Fibroblast of lung (primary cell): ENCODE results near the gene CALM3.

Experiments
- CTCF ChIP-seq, 2 donors: IDR thresholded peaks in 1 of 2; conservative IDR thresholded peaks in 1 of 2; 1 replicate in 1 of 2; 2 replicates in 1 of 2; pipeline ENCODE4 v1.5.1; 2011 to 2012; ENCODE audit warnings: low read length in 2 of 2, control low read depth in 1 of 2, inconsistent platforms in 1 of 2, low read depth in 1 of 2, mild to moderate bottlenecking in 1 of 2
- EZH2 ChIP-seq: IDR thresholded peaks from 2 replicates; pipeline ENCODE4 v1.5.1; 2012; ENCODE audit warnings: low read length, control low read depth, mild to moderate bottlenecking; ENCODE audit errors: missing control alignments

- TF ChIP-seq CTCF (conservative IDR thresholded peaks at IDR 0.05 in 1 of 2, IDR thresholded peaks at IDR 0.05 in 1 of 2; ENCODE audit: low read depth in 1 of 2, low read length in 2 of 2) (no peak), EZH2 (no peak)
Observed at GRCh38 chr19:46610851-46611770, 10.0 kb downstream of the CALM3 start.
